HEK293 (cell line): ENCODE measurements around the gene TMEM184C.

Source experiments
- CTCF ChIA-PET: fragments of 350-600 bp; formaldehyde crosslinking; extraction: SDS; loops from one replicate; lab custom pipeline; 2021; ENCODE audit warnings: antibody characterized with exemption; lab: Yijun Ruan, JAX
- POLR2A ChIA-PET: fragments of 300-600 bp; formaldehyde crosslinking; extraction: SDS; loops from one replicate; lab custom pipeline; 2020; ENCODE audit warnings: antibody characterized with exemption, inconsistent platforms; lab: Yijun Ruan, JAX
- H3K27ac ChIP-seq: fragments of 200-500 bp; sonication (Bioruptor generic); 2 replicates; pipeline ENCODE4 v1.5.1; 2014; ENCODE audit warnings: low read depth, low read length, control low read depth, inconsistent platforms; ENCODE audit errors: extremely low read depth
- H3K36me3 ChIP-seq, 2 experiments: fragments of 200-500 bp in 1 of 2; sonication (Bioruptor generic) in 1 of 2; 1 replicate in 1 of 2; 2 replicates in 1 of 2; pipeline ENCODE4 v1.5.1; 2014 to 2017; ENCODE audit warnings: inconsistent platforms in 2 of 2, low read length in 2 of 2; ENCODE audit not compliant: control insufficient read depth in 2 of 2, insufficient read depth in 1 of 2
- H3K4me1 ChIP-seq: fragments of 200-500 bp; sonication (Bioruptor generic); 2 replicates; pipeline ENCODE4 v1.5.1; 2014; ENCODE audit warnings: mild to moderate bottlenecking, low read length, inconsistent platforms; ENCODE audit not compliant: control insufficient read depth, insufficient read depth
- H3K4me3 ChIP-seq: 2 replicates; pipeline ENCODE4 v1.5.1; 2011; ENCODE audit warnings: low read depth, mild to moderate bottlenecking, control low read depth, low read length, moderate library complexity
- H3K9me3 ChIP-seq: fragments of 200-500 bp; sonication (Bioruptor generic); 2 replicates; pipeline ENCODE4 v1.5.1; 2014; ENCODE audit warnings: low read depth, low read length, inconsistent platforms; ENCODE audit not compliant: control insufficient read depth, insufficient read depth
- GLIS1 ChIP-seq: fragments of 450-650 bp; formaldehyde crosslinking; IDR thresholded peaks from 2 replicates; pipeline ENCODE4 v1.5.1; 2016; ENCODE audit warnings: missing biosample characterization, missing genetic modification characterization
- HOXA7 ChIP-seq: sonication (generic); formaldehyde crosslinking; IDR thresholded peaks from 2 replicates; pipeline ENCODE4 v1.8.1; 2022; ENCODE audit warnings: missing genetic modification reagents, borderline replicate concordance
- KLF1 ChIP-seq: fragments of 450-650 bp; formaldehyde crosslinking; IDR thresholded peaks from 2 replicates; pipeline ENCODE4 v1.5.1; 2016; ENCODE audit warnings: missing biosample characterization, missing genetic modification characterization
- MEIS1 ChIP-seq: sonication (generic); formaldehyde crosslinking; IDR thresholded peaks from 2 replicates; pipeline ENCODE4 v1.8.1; 2022; ENCODE audit warnings: missing genetic modification reagents, mild to moderate bottlenecking, borderline replicate concordance
- MZF1 ChIP-seq: fragments of 450-650 bp; formaldehyde crosslinking; IDR thresholded peaks from 2 replicates; pipeline ENCODE4 v1.5.1; 2017; ENCODE audit warnings: missing biosample characterization, missing genetic modification characterization, borderline replicate concordance
- SALL2 ChIP-seq: fragments of 450-650 bp; formaldehyde crosslinking; IDR thresholded peaks from 2 replicates; pipeline ENCODE4 v1.5.0; 2017; ENCODE audit warnings: missing biosample characterization, mild to moderate bottlenecking, missing genetic modification characterization, borderline replicate concordance
- ZBTB10 ChIP-seq: fragments of 450-650 bp; formaldehyde crosslinking; IDR thresholded peaks from 2 replicates; pipeline ENCODE4 v1.5.1; 2016; ENCODE audit warnings: missing biosample characterization, missing genetic modification characterization
- ZBTB49 ChIP-seq: fragments of 450-650 bp; formaldehyde crosslinking; IDR thresholded peaks from 2 replicates; pipeline ENCODE4 v1.5.1; 2016; ENCODE audit warnings: missing biosample characterization, missing genetic modification characterization, low read depth
- ZNF214 ChIP-seq: fragments of 450-650 bp; formaldehyde crosslinking; IDR thresholded peaks from 2 replicates; pipeline ENCODE4 v1.5.1; 2017; ENCODE audit warnings: missing biosample characterization, mild to moderate bottlenecking, missing genetic modification characterization, borderline replicate concordance
- ZNF266 ChIP-seq: fragments of 450-650 bp; formaldehyde crosslinking; IDR thresholded peaks from 2 replicates; pipeline ENCODE4 v1.5.1; 2016; ENCODE audit warnings: missing biosample characterization, missing genetic modification characterization, low read depth
- ZNF292 ChIP-seq: fragments of 450-650 bp; formaldehyde crosslinking; IDR thresholded peaks from 2 replicates; pipeline ENCODE4 v1.5.1; 2016; ENCODE audit warnings: low read depth, missing biosample characterization, missing genetic modification characterization, borderline replicate concordance
- ZNF341 ChIP-seq: fragments of 450-650 bp; formaldehyde crosslinking; IDR thresholded peaks from 2 replicates; pipeline ENCODE4; 2016; ENCODE audit warnings: low read depth, missing biosample characterization, missing genetic modification characterization
- ZNF426 ChIP-seq: fragments of 450-650 bp; formaldehyde crosslinking; IDR thresholded peaks from 2 replicates; pipeline ENCODE4 v1.5.1; 2017; ENCODE audit warnings: missing biosample characterization, missing genetic modification characterization, mild to moderate bottlenecking, inconsistent platforms, moderate library complexity
- ZNF433 ChIP-seq: fragments of 450-650 bp; formaldehyde crosslinking; IDR thresholded peaks from 2 replicates; pipeline ENCODE4 v1.5.1; 2016; ENCODE audit warnings: missing biosample characterization, missing genetic modification characterization, low read depth
- ZNF513 ChIP-seq: fragments of 450-650 bp; IDR thresholded peaks from 2 replicates; pipeline ENCODE4 v1.5.1; 2018; ENCODE audit warnings: missing biosample characterization, missing genetic modification characterization
- ZNF621 ChIP-seq: fragments of 450-650 bp; formaldehyde crosslinking; IDR thresholded peaks from 2 replicates; pipeline ENCODE4 v1.5.1; 2017; ENCODE audit warnings: missing biosample characterization, missing genetic modification characterization
- ZNF658 ChIP-seq: fragments of 450-650 bp; formaldehyde crosslinking; IDR thresholded peaks from 2 replicates; pipeline ENCODE4; 2016; ENCODE audit warnings: missing biosample characterization, missing genetic modification characterization
- ZNF792 ChIP-seq: fragments of 450-650 bp; formaldehyde crosslinking; IDR thresholded peaks from 2 replicates; pipeline ENCODE4 v1.5.1; 2016; ENCODE audit warnings: missing biosample characterization, missing genetic modification characterization

The TMEM184C gene

GRCh38 chr4:147571036-147571770, 46.0 kb upstream of the TMEM184C start (continued):
- TF ChIP-seq ZBTB49 (tag by site-specific recombination): no peak
- no peak for TF ChIP-seq HOXA7 (CRISPR knock-in tag)

- Histone ChIP-seq H3K36me3 (no peaks in the 10 kb centered on the region), H3K4me3 (no peak overlapping the region), H3K4me1 (no peaks in the 10 kb centered on the region), H3K27ac (no peak overlapping the region), H3K9me3 (no peaks in the 10 kb centered on the region)
- TF ChIP-seq ZNF214 (tag by site-specific recombination): no peak
- CTCF ChIA-PET: no interaction called here
- POLR2A ChIA-PET: no interaction called here
Observed at GRCh38 chr4:147576084-147576483, 41.1 kb upstream of the TMEM184C start.

- no peaks in the 10 kb centered on the region for H3K4me1 ChIP-seq
- CTCF ChIA-PET: interaction anchor here (0.8 to 1.2 kb wide), 2 partner anchors 49 to 417 kb away, joined by 4 read pairs; no protein-coding TSS in a partner anchor
- TF ChIP-seq ZNF513 (tag by site-specific recombination) (no peak), MZF1 (tag by site-specific recombination) (0 out of 2 replicates have a peak, but pooled peaks have one; percentile 68)
- H3K4me3 ChIP-seq: no peak overlapping the region
- H3K9me3 ChIP-seq: no peaks in the 10 kb centered on the region
- H3K27ac ChIP-seq: no peak overlapping the region
- POLR2A ChIA-PET: no interaction called here
- H3K36me3 ChIP-seq: no peaks in the 10 kb centered on the region
Observed at GRCh38 chr4:147578051-147578476, 39.1 kb upstream of the TMEM184C start.

- TF ChIP-seq ZBTB49 (tag by site-specific recombination) (no peak), GLIS1 (tag by site-specific recombination) (no peak), ZNF341 (tag by site-specific recombination) (no peak), KLF1 (tag by site-specific recombination) (no peak), ZNF658 (tag by site-specific recombination) (no peak), MEIS1 (no peak), ZBTB10 (no peak), SALL2 (tag by site-specific recombination) (no peak), ZNF266 (no peak), ZNF792 (no peak), ZNF426 (tag by site-specific recombination) (no peak), ZNF433 (no peak), ZNF621 (tag by site-specific recombination) (no peak), ZNF292 (tag by site-specific recombination) (no peak)
- ChIA-PET POLR2A (no interaction called here), CTCF (interaction anchor here (0.8 kb wide), 1 partner anchor 50 kb away, joined by 4 read pairs; no protein-coding TSS in a partner anchor)
- Histone ChIP-seq H3K4me1 (no peaks in the 10 kb centered on the region), H3K27ac (no peak overlapping the region), H3K4me3 (no peak overlapping the region), H3K36me3 (no peaks in the 10 kb centered on the region), H3K9me3 (no peaks in the 10 kb centered on the region)
Observed at GRCh38 chr4:147578593-147578992, 38.6 kb upstream of the TMEM184C start.
